Measurements from ENCODE around the gene MBTD1.

GRCh38 chr17:51203838-51204237 lies 56.0 kb downstream of the MBTD1 start:
- TF ChIP-seq, protein P1, sequence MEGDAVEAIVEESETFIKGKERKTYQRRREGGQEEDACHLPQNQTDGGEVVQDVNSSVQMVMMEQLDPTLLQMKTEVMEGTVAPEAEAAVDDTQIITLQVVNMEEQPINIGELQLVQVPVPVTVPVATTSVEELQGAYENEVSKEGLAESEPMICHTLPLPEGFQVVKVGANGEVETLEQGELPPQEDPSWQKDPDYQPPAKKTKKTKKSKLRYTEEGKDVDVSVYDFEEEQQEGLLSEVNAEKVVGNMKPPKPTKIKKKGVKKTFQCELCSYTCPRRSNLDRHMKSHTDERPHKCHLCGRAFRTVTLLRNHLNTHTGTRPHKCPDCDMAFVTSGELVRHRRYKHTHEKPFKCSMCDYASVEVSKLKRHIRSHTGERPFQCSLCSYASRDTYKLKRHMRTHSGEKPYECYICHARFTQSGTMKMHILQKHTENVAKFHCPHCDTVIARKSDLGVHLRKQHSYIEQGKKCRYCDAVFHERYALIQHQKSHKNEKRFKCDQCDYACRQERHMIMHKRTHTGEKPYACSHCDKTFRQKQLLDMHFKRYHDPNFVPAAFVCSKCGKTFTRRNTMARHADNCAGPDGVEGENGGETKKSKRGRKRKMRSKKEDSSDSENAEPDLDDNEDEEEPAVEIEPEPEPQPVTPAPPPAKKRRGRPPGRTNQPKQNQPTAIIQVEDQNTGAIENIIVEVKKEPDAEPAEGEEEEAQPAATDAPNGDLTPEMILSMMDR (IDR thresholded peaks at IDR 0.05), result no peak
- TF ChIP-seq POLR2A (IDR thresholded peaks at IDR 0.05), result no peak
